Neural crest cell (in vitro differentiated cells): ENCODE data around the gene PTGES3L. TPM values are rescaled to one million over a fixed set of nuclear protein-coding genes. Genes with fewer than 3 reads are reported as not detected.

ENCODE experiments used
- DNase-seq: peaks from one replicate; pipeline ENCODE4 v3.0.0; 2021; ENCODE audit warnings: low read depth, mixed read lengths, low spot score
- H3K27ac Mint-ChIP-seq: one replicate; pipeline ENCODE4 v1.8.0; 2021; ENCODE audit warnings: mild to moderate bottlenecking, mixed read lengths; ENCODE audit not compliant: unreplicated experiment
- H3K27me3 Mint-ChIP-seq: 2 replicates; pipeline ENCODE4 v1.8.0; 2021; ENCODE audit warnings: low read depth, mild to moderate bottlenecking, mixed read lengths
- H3K36me3 Mint-ChIP-seq: 2 replicates; pipeline ENCODE4 v1.8.0; 2021; ENCODE audit warnings: low read depth, mild to moderate bottlenecking, mixed read lengths
- H3K4me1 Mint-ChIP-seq: 2 replicates; pipeline ENCODE4 v1.8.0; 2021; ENCODE audit warnings: mixed read lengths
- H3K4me3 Mint-ChIP-seq: one replicate; pipeline ENCODE4 v1.8.0; 2021; ENCODE audit warnings: mild to moderate bottlenecking, mixed read lengths
- H3K9me3 Mint-ChIP-seq: 2 replicates; pipeline ENCODE4 v1.8.0; 2021; ENCODE audit warnings: mixed read lengths
- total RNA-seq: library from RNA; stranded (reverse); gene quantifications from 2 replicates; pipeline ENCODE4 v1.2.1, GENCODE V29; 2021
- TF ChIP-seq, protein P1 (sequence below): fragments of 200-600 bp; sonication (generic); conservative IDR thresholded peaks from 2 replicates; pipeline ENCODE4 v1.5.0; 2021; ENCODE audit warnings: antibody characterized with exemption, mild to moderate bottlenecking

Gene PTGES3L
- total RNA-seq, 1 donor from 2014 or later = 3.5 TPM

DNA sequence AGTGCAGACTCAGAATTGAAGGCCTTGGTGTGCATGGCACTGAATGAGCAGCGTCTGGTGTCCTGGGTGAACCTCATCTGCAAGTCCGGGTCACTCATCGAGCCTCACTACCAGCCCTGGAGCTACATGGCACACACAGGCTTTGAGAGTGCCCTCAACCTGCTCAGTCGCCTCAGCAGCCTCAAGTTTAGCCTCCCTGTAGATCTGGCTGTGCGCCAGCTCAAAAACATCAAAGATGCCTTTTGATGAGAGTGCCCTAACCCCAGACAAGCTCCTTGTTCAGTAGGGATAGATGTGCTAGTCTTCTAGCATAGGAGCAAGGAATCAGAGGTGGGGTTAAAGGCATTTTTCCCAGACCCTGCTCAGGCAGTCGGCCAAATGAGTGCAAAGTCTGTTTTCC, 11.6 kb upstream of the PTGES3L start:
- H3K4me3 Mint-ChIP-seq = no peak overlapping the region
- no peaks in the 10 kb centered on the region for H3K4me1 Mint-ChIP-seq
- no peaks in the 10 kb centered on the region for H3K27me3 Mint-ChIP-seq
- TF ChIP-seq, protein P1, sequence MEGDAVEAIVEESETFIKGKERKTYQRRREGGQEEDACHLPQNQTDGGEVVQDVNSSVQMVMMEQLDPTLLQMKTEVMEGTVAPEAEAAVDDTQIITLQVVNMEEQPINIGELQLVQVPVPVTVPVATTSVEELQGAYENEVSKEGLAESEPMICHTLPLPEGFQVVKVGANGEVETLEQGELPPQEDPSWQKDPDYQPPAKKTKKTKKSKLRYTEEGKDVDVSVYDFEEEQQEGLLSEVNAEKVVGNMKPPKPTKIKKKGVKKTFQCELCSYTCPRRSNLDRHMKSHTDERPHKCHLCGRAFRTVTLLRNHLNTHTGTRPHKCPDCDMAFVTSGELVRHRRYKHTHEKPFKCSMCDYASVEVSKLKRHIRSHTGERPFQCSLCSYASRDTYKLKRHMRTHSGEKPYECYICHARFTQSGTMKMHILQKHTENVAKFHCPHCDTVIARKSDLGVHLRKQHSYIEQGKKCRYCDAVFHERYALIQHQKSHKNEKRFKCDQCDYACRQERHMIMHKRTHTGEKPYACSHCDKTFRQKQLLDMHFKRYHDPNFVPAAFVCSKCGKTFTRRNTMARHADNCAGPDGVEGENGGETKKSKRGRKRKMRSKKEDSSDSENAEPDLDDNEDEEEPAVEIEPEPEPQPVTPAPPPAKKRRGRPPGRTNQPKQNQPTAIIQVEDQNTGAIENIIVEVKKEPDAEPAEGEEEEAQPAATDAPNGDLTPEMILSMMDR = no peak
- no peaks in the 10 kb centered on the region for H3K9me3 Mint-ChIP-seq
- H3K36me3 Mint-ChIP-seq = peaks cover 6% of the 10 kb centered on the region
- peak overlapping the region; percentile 62 for H3K27ac Mint-ChIP-seq
- DNase-seq = no peak

GRCh38 chr17:42989726-42990652, 10.1 kb upstream of the PTGES3L start:
- DNase-seq = no peak
- Mint-ChIP-seq H3K27ac (no peak overlapping the region), H3K36me3 (peaks cover 6% of the 10 kb centered on the region)

GRCh38 chr17:42989141-42989540, 9.3 kb upstream of the PTGES3L start:
- DNase-seq = no peak
- H3K4me3 Mint-ChIP-seq = no peak overlapping the region
- H3K27ac Mint-ChIP-seq = no peak overlapping the region
- H3K9me3 Mint-ChIP-seq = no peaks in the 10 kb centered on the region
- no peaks in the 10 kb centered on the region for H3K4me1 Mint-ChIP-seq
- peaks cover 6% of the 10 kb centered on the region for H3K36me3 Mint-ChIP-seq
- no peaks in the 10 kb centered on the region for H3K27me3 Mint-ChIP-seq
- TF ChIP-seq, protein P1 = no peak

More at GRCh38 chr17:42989726-42990652, 10.1 kb upstream of the PTGES3L start:
- Mint-ChIP-seq H3K27me3 (no peaks in the 10 kb centered on the region), H3K9me3 (no peaks in the 10 kb centered on the region), H3K4me1 (no peaks in the 10 kb centered on the region), H3K4me3 (no peak overlapping the region)
- TF ChIP-seq, protein P1 = no peak

DNA sequence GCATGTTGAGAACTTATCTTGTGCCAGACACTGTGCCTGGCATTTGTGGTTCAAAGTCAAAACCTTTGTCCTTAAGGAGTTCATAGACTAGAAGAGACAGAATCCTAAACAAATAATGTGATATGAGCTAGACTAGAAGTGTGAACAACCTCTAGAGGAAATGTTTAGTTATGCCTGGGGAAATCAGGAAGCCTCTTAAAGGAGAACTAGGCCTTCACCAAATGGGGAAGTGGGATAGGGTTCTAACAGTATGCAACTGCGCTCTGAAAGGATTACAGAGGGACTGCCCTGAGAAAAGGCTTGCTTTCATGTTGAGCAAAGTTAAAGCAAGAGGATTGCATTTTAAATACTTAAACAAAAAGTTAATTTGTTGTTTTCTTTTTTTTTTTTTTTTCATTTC, 5.3 kb upstream of the PTGES3L start:
- H3K27ac Mint-ChIP-seq = no peak overlapping the region
- H3K9me3 Mint-ChIP-seq = no peaks in the 10 kb centered on the region
- TF ChIP-seq, protein P1 = no peak
- H3K27me3 Mint-ChIP-seq = no peaks in the 10 kb centered on the region
- H3K4me3 Mint-ChIP-seq = no peak overlapping the region
- H3K4me1 Mint-ChIP-seq = peaks cover 18% of the 10 kb centered on the region
- H3K36me3 Mint-ChIP-seq = peaks cover 3% of the 10 kb centered on the region
- DNase-seq = no peak

DNA sequence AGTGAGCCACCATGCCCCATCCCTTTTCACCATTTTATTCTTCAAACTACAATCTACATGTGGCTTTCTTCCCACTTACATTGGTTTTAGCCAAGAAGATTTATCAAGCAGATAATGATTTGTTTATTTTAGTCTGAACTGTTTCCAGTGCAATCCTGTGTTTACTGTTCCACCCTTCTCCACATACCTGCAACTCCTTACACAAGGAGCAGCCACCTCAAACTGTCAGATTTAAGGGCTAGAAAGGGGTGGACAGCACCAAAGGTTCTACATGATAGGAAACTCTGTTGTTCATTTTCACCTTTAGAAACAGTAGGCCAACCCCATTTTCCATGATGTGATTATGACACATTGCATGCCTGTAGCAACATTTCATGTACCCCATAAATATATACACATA, 2.4 kb upstream of the PTGES3L start:
- Mint-ChIP-seq H3K27ac (no peak overlapping the region), H3K36me3 (no peaks in the 10 kb centered on the region)

More for the DNA sequence above, 2.4 kb upstream of the PTGES3L start:
- peaks cover 33% of the 10 kb centered on the region for H3K4me1 Mint-ChIP-seq
- H3K27me3 Mint-ChIP-seq = no peaks in the 10 kb centered on the region
- DNase-seq = no peak
- peak overlapping the region; percentile 89 for H3K4me3 Mint-ChIP-seq
- H3K9me3 Mint-ChIP-seq = no peaks in the 10 kb centered on the region
- TF ChIP-seq, protein P1 = no peak
